ENCODE data around the gene FOXA2. TPM values are rescaled to one million over a fixed set of nuclear protein-coding genes. Genes with fewer than 3 reads are reported as not detected.

The FOXA2 gene
- total RNA-seq, 1 donor: not detected

- Histone ChIP-seq H3K9me3 (ENCODE audit: low read depth, low read length) (no peaks in the 10 kb centered on the region), H3K36me3 (ENCODE audit: insufficient read depth, low read length) (no peaks in the 10 kb centered on the region), H2AFZ (ENCODE audit: low read length) (no peak overlapping the region), H3K79me2 (ENCODE audit: insufficient read depth, low read length) (no peaks in the 10 kb centered on the region), H3K4me1 (ENCODE audit: insufficient read depth, low read length) (no peaks in the 10 kb centered on the region), H3K4me2 (ENCODE audit: insufficient read depth, low read length) (no peak overlapping the region), H3K4me3 (ENCODE audit: insufficient read depth, low read length) (no peak overlapping the region), H3K27me3 (ENCODE audit: insufficient read depth, low read length) (no peaks in the 10 kb centered on the region), H3K27ac (ENCODE audit: low read depth, low read length) (no peak overlapping the region), H4K20me1 (ENCODE audit: insufficient read depth, low read length) (no peaks in the 10 kb centered on the region)
- TF ChIP-seq, protein P1, sequence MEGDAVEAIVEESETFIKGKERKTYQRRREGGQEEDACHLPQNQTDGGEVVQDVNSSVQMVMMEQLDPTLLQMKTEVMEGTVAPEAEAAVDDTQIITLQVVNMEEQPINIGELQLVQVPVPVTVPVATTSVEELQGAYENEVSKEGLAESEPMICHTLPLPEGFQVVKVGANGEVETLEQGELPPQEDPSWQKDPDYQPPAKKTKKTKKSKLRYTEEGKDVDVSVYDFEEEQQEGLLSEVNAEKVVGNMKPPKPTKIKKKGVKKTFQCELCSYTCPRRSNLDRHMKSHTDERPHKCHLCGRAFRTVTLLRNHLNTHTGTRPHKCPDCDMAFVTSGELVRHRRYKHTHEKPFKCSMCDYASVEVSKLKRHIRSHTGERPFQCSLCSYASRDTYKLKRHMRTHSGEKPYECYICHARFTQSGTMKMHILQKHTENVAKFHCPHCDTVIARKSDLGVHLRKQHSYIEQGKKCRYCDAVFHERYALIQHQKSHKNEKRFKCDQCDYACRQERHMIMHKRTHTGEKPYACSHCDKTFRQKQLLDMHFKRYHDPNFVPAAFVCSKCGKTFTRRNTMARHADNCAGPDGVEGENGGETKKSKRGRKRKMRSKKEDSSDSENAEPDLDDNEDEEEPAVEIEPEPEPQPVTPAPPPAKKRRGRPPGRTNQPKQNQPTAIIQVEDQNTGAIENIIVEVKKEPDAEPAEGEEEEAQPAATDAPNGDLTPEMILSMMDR (IDR thresholded peaks at IDR 0.05; ENCODE audit: extremely low read depth, low read depth, low read length): no peak
- DNase-seq (ENCODE audit: insufficient read length, low spot score, missing footprints): no peak
These were observed 42.1 kb upstream of the FOXA2 start for GRCh38 chr20:22626496-22626895.

DNA sequence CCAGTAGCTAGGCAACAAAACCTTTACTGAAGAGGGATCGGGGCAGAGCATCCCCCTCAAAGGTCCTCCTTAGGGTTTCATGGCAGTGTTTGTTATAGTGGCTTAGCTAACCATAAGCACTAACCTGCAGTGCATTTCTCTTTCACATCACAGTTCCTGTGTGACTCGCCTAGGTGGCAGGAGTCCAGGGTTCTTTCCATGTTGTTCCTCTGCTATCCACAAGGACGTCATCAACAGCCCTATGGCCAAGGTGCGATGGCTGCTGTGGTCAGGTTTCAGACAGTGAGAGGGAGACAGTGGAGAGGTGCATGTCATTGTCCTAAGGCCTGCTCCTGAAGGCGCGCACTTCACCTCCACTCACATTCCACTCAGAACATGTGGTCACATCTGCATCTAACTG lies 38.8 kb upstream of the FOXA2 start:
- no peaks in the 10 kb centered on the region for H3K4me1 ChIP-seq (ENCODE audit: insufficient read depth, low read length)

DNA sequence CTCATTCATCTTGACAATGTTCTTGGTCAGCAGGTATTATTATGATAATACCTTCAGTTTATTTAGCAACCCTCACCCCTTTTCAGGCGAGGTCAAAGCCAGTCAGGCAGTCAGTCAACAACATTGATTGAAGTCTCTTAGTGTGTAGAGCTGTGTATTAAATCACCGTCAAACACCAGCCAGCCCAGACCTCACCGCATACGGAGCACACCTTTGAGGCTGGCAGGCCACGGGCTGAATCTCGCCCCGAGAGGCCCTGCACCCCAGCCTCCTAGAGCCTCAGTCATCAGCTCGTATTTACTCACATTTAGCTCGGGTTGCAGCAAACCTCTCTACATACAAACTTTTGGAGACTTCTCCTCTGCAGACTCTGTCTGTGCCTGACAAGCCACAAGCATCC lies 36.0 kb upstream of the FOXA2 start:
- TF ChIP-seq, protein P1 (IDR thresholded peaks at IDR 0.05; ENCODE audit: extremely low read depth, low read depth, low read length): no peak
- Histone ChIP-seq H2AFZ (ENCODE audit: low read length) (no peak overlapping the region), H4K20me1 (ENCODE audit: insufficient read depth, low read length) (no peaks in the 10 kb centered on the region), H3K4me1 (ENCODE audit: insufficient read depth, low read length) (no peaks in the 10 kb centered on the region), H3K4me2 (ENCODE audit: insufficient read depth, low read length) (no peak overlapping the region), H3K27me3 (ENCODE audit: insufficient read depth, low read length) (no peaks in the 10 kb centered on the region), H3K9me3 (ENCODE audit: low read depth, low read length) (no peaks in the 10 kb centered on the region), H3K79me2 (ENCODE audit: insufficient read depth, low read length) (no peaks in the 10 kb centered on the region), H3K27ac (ENCODE audit: low read depth, low read length) (no peak overlapping the region), H3K4me3 (ENCODE audit: insufficient read depth, low read length) (no peak overlapping the region), H3K36me3 (ENCODE audit: insufficient read depth, low read length) (no peaks in the 10 kb centered on the region)
- DNase-seq (ENCODE audit: insufficient read length, low spot score, missing footprints): no peak

More for the DNA sequence above, 38.8 kb upstream of the FOXA2 start:
- Histone ChIP-seq H3K9me3 (ENCODE audit: low read depth, low read length) (no peaks in the 10 kb centered on the region), H4K20me1 (ENCODE audit: insufficient read depth, low read length) (no peaks in the 10 kb centered on the region), H3K79me2 (ENCODE audit: insufficient read depth, low read length) (no peaks in the 10 kb centered on the region), H3K36me3 (ENCODE audit: insufficient read depth, low read length) (no peaks in the 10 kb centered on the region), H2AFZ (ENCODE audit: low read length) (no peak overlapping the region), H3K27me3 (ENCODE audit: insufficient read depth, low read length) (no peaks in the 10 kb centered on the region), H3K27ac (ENCODE audit: low read depth, low read length) (no peak overlapping the region), H3K4me3 (ENCODE audit: insufficient read depth, low read length) (no peak overlapping the region), H3K4me2 (ENCODE audit: insufficient read depth, low read length) (no peak overlapping the region)
- no peak for DNase-seq (ENCODE audit: insufficient read length, low spot score, missing footprints)
- TF ChIP-seq, protein P1 (IDR thresholded peaks at IDR 0.05; ENCODE audit: extremely low read depth, low read depth, low read length): no peak

DNA sequence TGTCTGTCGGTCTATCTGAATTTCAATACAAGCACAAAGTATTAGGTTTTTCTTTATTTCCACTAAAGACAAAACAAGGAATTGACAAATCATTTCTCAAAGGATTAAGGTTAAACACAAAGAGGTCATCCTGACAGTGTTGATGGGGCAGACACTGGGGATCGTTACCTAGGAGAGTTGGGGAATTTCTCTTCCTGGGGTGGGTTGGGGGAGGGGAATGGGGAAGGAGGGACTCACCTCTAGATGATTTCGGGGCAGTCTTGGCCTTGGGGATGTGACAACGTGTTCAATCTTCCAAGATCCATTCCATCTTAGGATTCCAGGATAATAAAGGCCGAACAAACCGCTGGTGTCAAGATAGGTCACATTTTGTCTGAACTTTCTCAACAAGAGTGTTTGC lies 35.4 kb upstream of the FOXA2 start:
- Histone ChIP-seq H3K27ac (ENCODE audit: low read depth, low read length) (no peak overlapping the region), H3K36me3 (ENCODE audit: insufficient read depth, low read length) (no peaks in the 10 kb centered on the region), H3K27me3 (ENCODE audit: insufficient read depth, low read length) (no peaks in the 10 kb centered on the region), H3K4me2 (ENCODE audit: insufficient read depth, low read length) (no peak overlapping the region), H3K79me2 (ENCODE audit: insufficient read depth, low read length) (no peaks in the 10 kb centered on the region), H3K4me3 (ENCODE audit: insufficient read depth, low read length) (no peak overlapping the region), H3K4me1 (ENCODE audit: insufficient read depth, low read length) (no peaks in the 10 kb centered on the region), H2AFZ (ENCODE audit: low read length) (no peak overlapping the region), H4K20me1 (ENCODE audit: insufficient read depth, low read length) (no peaks in the 10 kb centered on the region), H3K9me3 (ENCODE audit: low read depth, low read length) (no peaks in the 10 kb centered on the region)
- TF ChIP-seq, protein P1 (IDR thresholded peaks at IDR 0.05; ENCODE audit: extremely low read depth, low read depth, low read length): no peak
- DNase-seq (ENCODE audit: insufficient read length, low spot score, missing footprints): no peak

Data from osteoblast (primary cell).